HepG2 (cell line): ENCODE data around the gene RFX2. TPM values are rescaled to one million over a fixed set of nuclear protein-coding genes. Genes with fewer than 3 reads are reported as not detected.

Source experiments
- ATAC-seq: fragments of 200-7000 bp; cut with Tn5 transposase; 3 replicates; pipeline ENCODE4 v1.9.1; 2020; ENCODE audit warnings: mild to moderate bottlenecking, moderate library complexity
- BruUV-seq: library from RNA; stranded (reverse); fragments of 400-500 nt; replicated peaks from 2 replicates; lab custom pipeline; 2021; lab: Mats Ljungman, UMichigan
- CTCF ChIA-PET: fragments of 300-600 bp; formaldehyde crosslinking; extraction: SDS; loops from one replicate; lab custom pipeline; 2021; ENCODE audit warnings: low total read pairs, inconsistent platforms, low intra/inter-chr PET ratio; lab: Yijun Ruan, JAX
- POLR2A ChIA-PET: fragments of 350-600 bp; sonication (Branson Sonifier 250); formaldehyde crosslinking; loops from one replicate; lab custom pipeline; 2020; ENCODE audit warnings: antibody characterized with exemption, inconsistent platforms; lab: Yijun Ruan, JAX
- DNase-seq: peaks from one replicate; pipeline ENCODE4 v3.0.0-alpha.2; 2015; ENCODE audit warnings: low spot score
- FAIRE-seq: peaks from 3 replicates; lab custom pipeline; 2011; peaks lifted over from hg19 to GRCh38; lab: Jason Lieb, UNC
- H2AFZ ChIP-seq: one replicate; pipeline ENCODE4 v1.6.1; 2011; ENCODE audit warnings: low read length, inconsistent platforms
- H3K27ac ChIP-seq: fragments of 300-600 bp; 3 replicates; pipeline ENCODE4 v1.8.0; 2011; ENCODE audit warnings: mixed run types, mild to moderate bottlenecking, mixed read lengths, low read length, inconsistent platforms; ENCODE audit not compliant: insufficient read depth; ENCODE audit errors: extremely low read length
- H3K27me3 ChIP-seq, 2 experiments: fragments of 200-600 bp in 1 of 2; 2 replicates in 1 of 2; 3 replicates in 1 of 2; pipeline versions ENCODE4 v1.6.0 to v1.8.0; 2011; ENCODE audit warnings: low read length in 2 of 2, mild to moderate bottlenecking in 2 of 2, moderate library complexity in 2 of 2, inconsistent platforms in 1 of 2; ENCODE audit not compliant: insufficient read depth in 2 of 2, control insufficient read depth in 1 of 2
- H3K36me3 ChIP-seq, 2 experiments: fragments of 200-600 bp in 1 of 2; replicated peaks in 1 of 2; 2 replicates in 1 of 2; 3 replicates in 1 of 2; pipeline versions ENCODE4 v1.5.1 to v1.8.0; 2011; ENCODE audit warnings: low read length in 2 of 2, inconsistent platforms in 1 of 2; ENCODE audit not compliant: insufficient read depth in 2 of 2, control insufficient read depth in 1 of 2
- H3K4me1 ChIP-seq: 2 replicates; pipeline ENCODE4 v1.5.1; 2012; ENCODE audit warnings: low read length, inconsistent platforms; ENCODE audit not compliant: insufficient read depth
- H3K4me2 ChIP-seq: 2 replicates; pipeline ENCODE4 v1.6.0; 2011; ENCODE audit warnings: low read depth, low read length, inconsistent platforms
- H3K4me3 ChIP-seq, 3 experiments: fragments of 200-600 bp in 1 of 3; sonication (generic), shearing (Covaris generic) in 1 of 3; replicated peaks in 1 of 3; 2 replicates each; pipeline ENCODE4 v1.5.1; 2011 to 2016; ENCODE audit warnings: low read length in 3 of 3, inconsistent platforms in 2 of 3, low read depth in 2 of 3, mild to moderate bottlenecking in 2 of 3, control low read depth in 1 of 3, mixed read lengths in 1 of 3; ENCODE audit not compliant: insufficient read depth in 1 of 3
- H3K79me2 ChIP-seq: one replicate; pipeline ENCODE4 v1.6.1; 2011; ENCODE audit warnings: low read length, inconsistent platforms; ENCODE audit not compliant: insufficient read depth
- H3K9ac ChIP-seq: 2 replicates; pipeline ENCODE4 v1.6.0; 2011; ENCODE audit warnings: mild to moderate bottlenecking, low read depth, low read length, inconsistent platforms; ENCODE audit not compliant: insufficient read depth
- H3K9me3 ChIP-seq: 2 replicates; pipeline ENCODE4 v1.5.1; 2012; ENCODE audit warnings: mild to moderate bottlenecking, low read length
- H4K20me1 ChIP-seq: 2 replicates; pipeline ENCODE4 v1.6.0; 2011; ENCODE audit warnings: inconsistent platforms, mild to moderate bottlenecking, low read length, moderate library complexity; ENCODE audit not compliant: insufficient read depth
- ARNTL ChIP-seq: sonication (generic); formaldehyde crosslinking; IDR thresholded peaks from 2 replicates; pipeline ENCODE4 v1.4.0; 2020; ENCODE audit warnings: mild to moderate bottlenecking, missing genetic modification reagents
- DMAP1 ChIP-seq: IDR thresholded peaks from 2 replicates; pipeline ENCODE4 v1.6.1; 2016
- FOXJ3 ChIP-seq: sonication (generic); formaldehyde crosslinking; IDR thresholded peaks from 2 replicates; pipeline ENCODE4 v1.4.0; 2020; ENCODE audit warnings: missing genetic modification reagents, mild to moderate bottlenecking, borderline replicate concordance
- FOXK1 ChIP-seq: sonication (generic); formaldehyde crosslinking; IDR thresholded peaks from 2 replicates; pipeline ENCODE4 v1.4.0; 2020; ENCODE audit warnings: low read depth, missing genetic modification reagents, borderline replicate concordance
- MIXL1 ChIP-seq: IDR thresholded peaks from 2 replicates; pipeline ENCODE4 v1.6.1; 2016
- MZF1 ChIP-seq: sonication (generic); formaldehyde crosslinking; IDR thresholded peaks from 2 replicates; pipeline ENCODE4 v1.8.1; 2023; ENCODE audit warnings: mild to moderate bottlenecking, missing genetic modification reagents, borderline replicate concordance
- SMARCC2 ChIP-seq: fragments of 450-650 bp; IDR thresholded peaks from 2 replicates; pipeline ENCODE4 v1.6.1; 2017; ENCODE audit warnings: antibody characterized with exemption, mild to moderate bottlenecking
- TEAD3 ChIP-seq: optimal IDR thresholded peaks from 2 replicates; pipeline ENCODE3; 2016; ENCODE audit warnings: borderline replicate concordance
- TRIM24 ChIP-seq: sonication (generic); formaldehyde crosslinking; IDR thresholded peaks from 2 replicates; pipeline ENCODE4 v1.8.0; 2022; ENCODE audit warnings: mild to moderate bottlenecking, missing genetic modification reagents
- ZFP37 ChIP-seq: sonication (generic); formaldehyde crosslinking; IDR thresholded peaks from 2 replicates; pipeline ENCODE4 v1.4.0; 2020; ENCODE audit warnings: missing genetic modification reagents, borderline replicate concordance
- ZNF430 ChIP-seq: sonication (generic); formaldehyde crosslinking; IDR thresholded peaks from 2 replicates; pipeline ENCODE4 v1.9.0; 2021; ENCODE audit warnings: mild to moderate bottlenecking, missing genetic modification reagents
- ZNF547 ChIP-seq: sonication (generic); formaldehyde crosslinking; IDR thresholded peaks from 2 replicates; pipeline ENCODE4 v1.5.1; 2020; ENCODE audit warnings: mild to moderate bottlenecking, missing genetic modification reagents
- ZNF563 ChIP-seq: sonication (generic); formaldehyde crosslinking; IDR thresholded peaks from 2 replicates; pipeline ENCODE4 v1.8.0; 2022; ENCODE audit warnings: mild to moderate bottlenecking, moderate library complexity, missing genetic modification reagents
- ZNF615 ChIP-seq: sonication (generic); formaldehyde crosslinking; IDR thresholded peaks from 2 replicates; pipeline ENCODE4 v1.5.0; 2020; ENCODE audit warnings: mild to moderate bottlenecking, missing genetic modification reagents, borderline replicate concordance
- ZNF652 ChIP-seq: IDR thresholded peaks from 2 replicates; pipeline ENCODE4 v1.6.1; 2016; ENCODE audit warnings: low read depth, borderline replicate concordance
- WGBS: methylation state at CpG from one replicate; pipeline ENCODE4 v1.1.6; 2017; ENCODE audit warnings: low lambda C conversion rate; 5-methylcytosine and 5-hydroxymethylcytosine counted together
- in situ Hi-C: cut with HindIII; loops from 2 replicates; pipeline ENCODE4 v1.10.0; 2017; ENCODE audit warnings: low pct_unique_long_range_greater_than_20kb; ENCODE audit not compliant: extremely low pct_ligation_motif_present
- intact Hi-C: fragments of 100-400 bp; cut with micrococcal nuclease; formaldehyde crosslinking; loops from one replicate; pipeline ENCODE4 v1.10.0; 2022; ENCODE audit not compliant: unreplicated experiment
- polyA plus RNA-seq, 8 experiments: library from polyadenylated mRNA; depleted of rRNA in 3 of 8; stranded (reverse) in 7 of 8; unstranded in 1 of 8; fragments of >200 nt; fragmentation: Illumina TruSeq in 4 of 8; extraction: Trizol in 4 of 8; gene quantifications; 2 replicates each; pipeline versions ENCODE4 v1.2.1 to v1.2.3, GENCODE V29; 2011 to 2016; ENCODE audit warnings: low read depth in 4 of 8, missing spikeins in 1 of 8, mixed read lengths in 1 of 8; ENCODE audit not compliant: insufficient read depth in 1 of 8
- total RNA-seq, 5 experiments: library from RNA; depleted of rRNA; stranded (reverse); fragments of >200 nt; fragmentation: Illumina TruSeq; extraction: Trizol; gene quantifications; 2 replicates each; pipeline ENCODE4 v1.2.3, GENCODE V29; 2016; ENCODE audit warnings: low read depth in 1 of 5

RFX2 gene
- total and polyA plus RNA-seq, 2 of the 13 experiments (the other 11 are each of a cell fraction or from before 2014, with no cell fraction given): 2.8 to 3.3 TPM

GRCh38 chr19:5967571-5967970, 142.7 kb downstream of the RFX2 start:
- WGBS: 75% methylated on average over 7 of the region's 7 CpGs
- DNase-seq (no peak), FAIRE-seq (no peak), ATAC-seq (no peak)
- Histone ChIP-seq H3K27me3 (no peaks in the 10 kb centered on the region), H3K4me3 (no peak overlapping the region), H4K20me1 (peaks cover 41% of the 10 kb centered on the region), H3K36me3 (peaks cover 9 to 50% of the 10 kb centered on the region in 2 experiments), H3K9ac (no peak overlapping the region), H3K79me2 (peaks cover 100% of the 10 kb centered on the region), H2AFZ (no peak overlapping the region), H3K4me1 (peaks cover 98% of the 10 kb centered on the region), H3K4me2 (no peak overlapping the region), H3K9me3 (no peaks in the 10 kb centered on the region), H3K27ac (no peak overlapping the region)
- no peak for TF ChIP-seq ZNF547 (CRISPR knock-in tag)
- no peak for TF ChIP-seq ARNTL (CRISPR knock-in tag)
- no peak for TF ChIP-seq ZFP37 (CRISPR knock-in tag)
- no peak for TF ChIP-seq ZNF652 (CRISPR knock-in tag)
- no peak for TF ChIP-seq DMAP1
- no peak for TF ChIP-seq SMARCC2
- no peak for TF ChIP-seq MIXL1
- TF ChIP-seq TRIM24 (CRISPR knock-in tag): peak; percentile 33; the same call in 1 of the 2 replicates
- no peak for TF ChIP-seq ZNF615 (CRISPR knock-in tag)
- TF ChIP-seq ZNF430 (CRISPR knock-in tag): 0 out of 2 replicates have a peak, but pooled peaks have one; percentile 50
- TF ChIP-seq MZF1 (CRISPR knock-in tag): 0 out of 2 replicates have a peak, but pooled peaks have one; percentile 50
- TF ChIP-seq TEAD3: peak; percentile 11
- TF ChIP-seq FOXJ3 (CRISPR knock-in tag): no peak
- no peak for TF ChIP-seq ZNF563
- TF ChIP-seq FOXK1 (CRISPR knock-in tag): no peak
- ChIA-PET CTCF (interaction anchor here (1.1 to 1.6 kb wide), 3 partner anchors 20 to 55 kb away, joined by 4 to 8 read pairs (median 7); no protein-coding TSS in a partner anchor), POLR2A (interaction anchor here (1.0 to 1.9 kb wide), 8 partner anchors 8 to 140 kb away, joined by 3 to 14 read pairs (median 4); partner anchors contain the start of gene RANBP3)
- no TSS peak for BruUV-seq
- intact Hi-C loops (no loop called here), in situ Hi-C loops (no loop called here)
